ENCODE data around the gene TSPEAR.
"Not testable (repeated sequence)": the region's sequence is repeated elsewhere in the genome, so short reads cannot be mapped to it uniquely, and the experiment has no call there.

TSPEAR gene

DNA sequence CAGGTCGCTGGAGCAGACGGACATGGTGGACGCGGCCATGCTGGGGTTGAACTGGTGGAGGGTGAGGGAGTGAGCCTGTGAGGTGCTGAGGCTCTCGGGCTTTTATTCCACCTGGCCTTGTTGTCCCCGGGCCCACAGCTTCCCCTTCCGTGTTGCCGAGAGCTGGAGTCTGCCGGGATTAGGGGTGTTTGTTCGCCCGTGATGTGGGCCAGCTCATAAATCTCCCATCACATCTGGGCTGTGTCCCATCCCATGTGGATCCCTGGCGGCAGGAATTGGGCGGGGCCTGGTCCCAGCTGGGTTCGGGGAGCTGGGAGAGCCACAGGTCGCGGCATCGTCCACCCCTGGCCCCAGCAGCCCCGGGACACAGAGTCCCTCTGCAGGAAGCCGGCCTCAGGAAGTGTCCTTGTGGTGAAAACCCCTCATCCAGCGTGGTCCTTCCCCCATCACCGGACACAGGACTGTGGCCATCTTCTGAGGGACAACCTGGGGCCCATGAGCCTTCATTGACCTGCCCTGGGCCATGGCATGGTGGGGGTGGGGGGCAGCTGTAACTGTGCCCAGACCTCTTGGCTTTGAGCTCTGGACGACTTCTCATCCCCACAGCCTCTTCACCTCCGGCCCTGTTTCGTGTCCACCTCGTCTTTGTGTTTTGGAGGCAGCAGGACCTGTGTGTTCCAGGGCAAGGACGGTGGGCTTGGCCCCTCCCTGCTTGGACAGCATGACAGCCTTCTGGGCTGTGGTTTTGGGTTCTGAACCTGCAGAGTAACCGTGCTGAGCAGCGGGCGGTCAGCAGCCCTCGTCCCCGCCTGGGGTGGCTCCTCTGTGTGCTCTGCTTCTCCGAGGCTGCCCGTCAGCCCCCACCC, 118.7 kb downstream of the TSPEAR start, which contains the start of gene KRTAP10-6:
Gene KRTAP10-6 (minus strand): TSS at position 60 of the 866 bp plus-strand sequence. CDS start 21 bp downstream, at position 39.
- no peak for DNase-seq (ENCODE audit: low read depth in 4 of 4, low spot score in 1 of 4)

DNA sequence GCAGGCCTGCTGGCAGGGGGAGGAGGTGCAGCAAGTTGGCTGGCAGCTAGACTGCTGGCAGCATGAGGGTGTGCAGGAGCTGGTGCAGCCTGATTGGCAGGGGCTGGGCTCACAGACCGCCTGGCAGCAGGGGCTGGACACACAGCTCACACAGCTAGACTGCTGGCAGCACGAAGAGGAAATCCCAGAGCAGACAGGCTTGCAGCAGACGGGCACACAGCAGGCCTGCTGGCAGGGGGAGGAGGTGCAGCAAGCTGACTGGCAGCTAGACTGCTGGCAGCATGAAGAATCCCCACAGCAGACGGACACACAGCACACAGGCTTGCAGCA, 119.6 kb downstream of the TSPEAR start:
- DNase-seq (ENCODE audit: low read depth in 4 of 4, low spot score in 1 of 4) = not testable (repeated sequence)

DNA sequence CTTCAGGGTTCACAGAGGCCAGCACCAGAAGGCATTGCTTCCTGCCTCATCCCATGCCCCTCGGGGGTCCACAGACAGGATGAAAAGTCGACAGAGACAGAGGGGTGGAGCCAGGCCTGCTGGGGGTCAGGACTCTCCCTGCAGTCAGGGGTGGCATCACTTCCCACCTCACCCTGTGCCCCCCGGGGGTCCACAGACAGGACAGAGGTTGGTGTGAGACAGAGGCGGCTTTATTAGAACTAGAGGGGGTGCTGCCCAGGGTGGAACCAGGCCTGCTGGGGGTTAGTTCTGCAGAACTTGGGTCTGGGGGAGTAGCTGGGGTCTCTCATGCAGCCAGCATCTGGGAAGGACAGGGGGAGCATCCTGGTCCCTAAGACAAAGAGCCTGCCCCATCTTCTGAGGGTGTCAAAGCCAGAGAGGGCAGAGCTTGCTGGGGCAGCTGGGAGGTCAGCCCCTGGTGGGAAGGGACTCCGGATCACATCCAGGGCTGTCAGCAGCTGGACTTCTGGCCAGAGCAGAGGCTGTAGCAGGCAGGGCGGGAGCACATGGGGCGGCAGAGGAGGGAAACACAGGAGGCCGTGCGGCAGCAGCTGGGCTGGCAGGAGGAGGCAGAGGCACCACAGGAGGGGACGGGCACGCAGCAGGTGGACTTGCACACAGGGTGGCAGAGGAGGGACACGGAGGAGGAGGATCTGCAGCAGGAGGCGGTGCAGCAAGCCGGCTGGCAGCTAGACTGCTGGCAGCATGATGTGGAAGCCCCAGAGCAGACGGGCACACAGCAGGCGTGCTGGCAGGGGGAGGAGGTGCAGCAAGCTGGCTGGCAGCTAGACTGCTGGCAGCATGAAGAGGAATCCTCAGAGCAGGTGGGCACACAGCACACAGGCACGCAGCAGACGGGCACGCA, 120.2 kb downstream of the TSPEAR start:
- not testable (repeated sequence) for DNase-seq (ENCODE audit: low read depth in 4 of 4, low spot score in 1 of 4)

DNA sequence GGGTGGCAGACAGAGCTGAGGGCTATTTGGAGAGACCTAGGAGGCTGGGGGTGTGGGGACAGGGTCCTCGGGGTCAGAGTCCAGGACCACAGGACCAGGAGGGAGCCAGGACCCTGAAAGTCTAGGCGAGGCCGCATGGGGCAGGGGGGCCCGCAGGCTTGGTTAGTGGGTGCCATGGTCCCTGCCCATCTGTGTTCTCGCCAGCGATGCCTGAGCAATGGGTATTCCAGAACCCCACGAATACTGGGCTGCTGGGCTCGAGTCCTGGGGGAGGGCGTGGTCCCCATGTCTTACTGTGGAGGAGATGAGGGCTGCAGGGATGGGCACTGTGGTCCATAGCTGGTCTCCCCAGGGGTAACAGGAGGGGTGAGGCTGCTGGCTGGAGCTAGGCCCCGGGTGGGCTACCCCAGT, 121.1 kb downstream of the TSPEAR start:
- DNase-seq (ENCODE audit: low read depth in 4 of 4, low spot score in 1 of 4) = no peak

DNA sequence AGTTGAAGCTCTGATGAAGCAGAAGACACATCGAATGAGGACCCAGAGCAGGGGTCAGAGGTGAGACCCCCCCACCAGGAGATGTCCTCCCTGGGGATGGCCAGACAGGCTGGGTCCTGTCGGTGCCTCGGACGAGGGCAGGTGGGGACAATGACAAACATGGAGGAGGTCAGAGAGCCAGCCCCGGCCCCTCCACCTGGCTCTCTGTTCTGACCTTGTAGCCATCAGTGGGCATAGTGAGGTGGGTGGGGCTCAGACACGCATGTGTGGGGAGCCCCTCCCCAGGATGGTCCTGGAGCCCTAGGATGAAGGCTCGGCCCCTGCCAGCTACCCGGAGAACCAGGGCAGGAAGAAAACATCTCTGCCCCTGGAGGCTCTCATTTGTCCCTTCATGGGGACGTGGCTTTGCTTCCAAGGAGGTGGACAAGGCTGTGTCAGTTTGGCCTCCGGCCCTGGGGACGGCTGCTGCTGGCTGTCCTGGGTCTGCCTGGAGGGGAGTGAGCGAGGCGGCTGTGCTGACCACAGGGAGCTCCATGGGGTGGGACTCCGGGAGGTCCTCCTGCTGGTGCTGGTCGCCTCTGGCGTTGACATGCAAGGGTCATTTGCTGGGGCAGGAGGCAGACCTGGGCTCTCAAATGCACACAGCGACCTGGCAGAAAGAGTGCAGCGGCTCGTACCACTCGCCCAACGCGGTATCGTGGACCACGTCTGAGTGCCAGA, 121.6 kb downstream of the TSPEAR start:
- no peak for DNase-seq (ENCODE audit: low read depth in 4 of 4, low spot score in 1 of 4)

DNA sequence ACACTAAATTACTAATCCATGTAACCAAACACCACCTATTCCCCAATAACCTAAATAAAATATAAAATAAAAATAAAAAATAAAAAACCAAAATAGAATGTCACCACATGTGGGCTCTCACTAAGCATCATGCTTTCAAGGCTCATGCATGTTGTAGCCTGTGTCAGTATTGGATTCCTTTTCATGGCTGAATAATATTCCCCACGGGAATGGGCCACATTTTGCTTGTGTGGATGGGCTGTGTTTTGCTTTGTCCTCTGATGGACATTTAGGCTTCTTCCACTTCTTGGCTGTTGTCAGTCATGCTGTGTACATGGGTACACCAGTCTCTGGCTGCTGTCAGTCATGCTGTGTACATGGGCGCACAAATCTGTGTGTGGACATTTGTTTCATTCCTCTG, 122.3 kb downstream of the TSPEAR start:
- no peak for DNase-seq (ENCODE audit: low read depth in 4 of 4, low spot score in 1 of 4)

DNA sequence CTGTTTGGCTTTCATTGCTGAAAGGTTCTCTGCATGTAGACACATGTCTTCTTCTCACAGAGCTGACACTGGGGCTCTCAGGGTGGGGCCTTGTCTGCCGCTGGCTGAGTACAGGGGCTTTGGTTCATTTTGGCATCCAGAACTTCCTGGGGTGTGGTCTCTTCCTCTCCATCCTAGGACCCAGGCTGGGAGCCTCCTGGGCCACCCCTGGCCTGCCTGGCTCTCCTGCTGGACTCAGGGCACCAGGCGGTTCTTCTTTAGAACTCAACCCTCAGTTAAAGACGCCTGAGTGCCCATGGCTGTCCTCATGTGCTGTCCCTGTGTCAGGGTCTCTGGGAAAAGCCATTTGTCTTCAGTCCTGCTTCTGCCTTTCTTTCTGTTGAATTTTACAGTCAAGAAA, 125.5 kb downstream of the TSPEAR start:
- DNase-seq (ENCODE audit: low read depth in 4 of 4, low spot score in 1 of 4) = no peak

DNA sequence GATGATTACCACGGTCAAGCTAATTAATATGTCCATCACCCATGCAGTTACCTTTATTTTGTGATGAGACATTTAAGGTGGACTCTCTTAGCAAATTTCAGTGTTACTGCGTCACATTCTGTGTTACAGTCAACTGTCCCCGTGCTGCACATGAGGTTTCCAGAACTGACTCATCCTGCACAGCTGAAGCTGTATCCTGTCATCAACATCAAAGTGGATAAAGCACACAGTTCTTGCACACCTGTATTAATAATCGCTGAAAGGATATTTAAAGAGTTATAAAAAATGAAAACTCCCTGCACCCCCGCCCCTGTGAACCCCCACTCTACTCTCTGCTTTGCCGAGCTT, 127.6 kb downstream of the TSPEAR start:
- no peak for DNase-seq (ENCODE audit: low read depth in 4 of 4, low spot score in 1 of 4)

DNA sequence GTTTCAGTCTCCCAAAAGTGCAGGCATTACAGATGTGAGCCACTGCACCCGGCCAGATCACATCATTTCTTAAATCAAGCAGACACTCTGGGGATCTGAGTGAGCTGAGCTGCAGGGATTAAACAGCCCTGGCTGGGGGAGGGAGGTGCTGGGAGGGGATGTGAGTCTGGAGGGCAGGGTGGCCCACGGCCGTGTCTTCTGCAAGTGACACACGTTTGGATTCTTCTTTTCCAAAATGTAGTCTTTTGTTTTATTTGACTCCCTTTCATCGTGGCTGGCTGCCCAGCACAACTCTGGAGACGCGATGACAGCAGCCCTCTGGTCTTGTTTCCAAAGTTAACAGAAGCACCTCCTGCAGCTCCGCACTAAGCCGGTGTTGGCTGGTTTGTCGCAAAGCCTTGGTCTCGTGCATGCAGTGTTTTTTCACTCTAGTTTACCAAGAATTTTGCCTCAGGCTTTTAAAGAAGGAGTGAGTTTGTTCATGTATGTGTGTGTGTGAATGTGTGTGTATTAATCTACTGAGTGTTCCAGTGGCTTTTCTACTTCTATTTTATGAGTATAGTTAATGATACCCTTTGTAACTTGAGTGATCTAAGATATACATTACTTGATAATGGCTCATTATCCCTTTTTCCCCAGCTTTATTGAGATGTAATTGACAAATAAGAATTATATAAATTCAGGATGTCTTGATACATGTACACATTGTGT, 128.1 kb downstream of the TSPEAR start:
- DNase-seq (ENCODE audit: low read depth in 4 of 4, low spot score in 1 of 4) = no peak

DNA sequence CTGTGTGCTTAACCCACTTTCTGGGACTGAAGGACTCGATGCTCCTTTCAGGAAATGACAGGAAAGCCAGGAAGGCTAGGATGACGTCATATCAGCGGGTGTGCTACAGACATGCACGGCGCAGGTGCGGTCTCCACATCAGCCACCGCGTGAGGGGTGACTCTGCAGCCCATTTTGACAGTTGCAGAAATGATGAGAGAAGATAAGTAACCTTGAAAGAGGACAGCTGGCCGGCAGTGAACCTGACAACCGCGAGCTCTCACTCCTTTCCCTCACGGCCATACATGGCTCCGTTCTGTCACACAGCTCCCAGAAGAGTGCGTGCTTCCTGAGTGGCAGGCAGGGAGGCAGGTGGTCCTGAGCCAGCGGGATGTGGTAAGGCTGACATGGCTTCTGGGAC, 129.3 kb downstream of the TSPEAR start:
- no peak for DNase-seq (ENCODE audit: low read depth in 4 of 4, low spot score in 1 of 4)

DNA sequence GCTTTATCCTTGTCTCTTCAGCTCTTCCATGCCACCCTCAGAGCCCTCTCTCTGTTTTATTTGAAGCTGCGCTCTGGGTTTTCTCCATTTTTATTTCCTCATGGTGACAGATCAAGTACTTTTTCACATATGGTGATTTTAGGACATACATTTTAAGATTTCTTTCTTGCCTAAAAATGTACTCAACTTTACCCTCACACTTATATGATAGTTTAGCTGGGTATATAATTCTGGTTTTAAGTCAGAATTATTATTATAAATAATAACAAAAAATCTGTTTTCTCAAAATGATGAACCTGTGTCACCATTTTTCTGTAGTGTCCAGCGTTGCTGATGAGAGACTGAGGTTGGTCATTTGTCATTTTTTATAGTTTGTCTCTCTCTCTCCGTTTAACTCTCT, 130.2 kb downstream of the TSPEAR start:
- no peak for DNase-seq (ENCODE audit: low read depth in 4 of 4, low spot score in 1 of 4)

DNA sequence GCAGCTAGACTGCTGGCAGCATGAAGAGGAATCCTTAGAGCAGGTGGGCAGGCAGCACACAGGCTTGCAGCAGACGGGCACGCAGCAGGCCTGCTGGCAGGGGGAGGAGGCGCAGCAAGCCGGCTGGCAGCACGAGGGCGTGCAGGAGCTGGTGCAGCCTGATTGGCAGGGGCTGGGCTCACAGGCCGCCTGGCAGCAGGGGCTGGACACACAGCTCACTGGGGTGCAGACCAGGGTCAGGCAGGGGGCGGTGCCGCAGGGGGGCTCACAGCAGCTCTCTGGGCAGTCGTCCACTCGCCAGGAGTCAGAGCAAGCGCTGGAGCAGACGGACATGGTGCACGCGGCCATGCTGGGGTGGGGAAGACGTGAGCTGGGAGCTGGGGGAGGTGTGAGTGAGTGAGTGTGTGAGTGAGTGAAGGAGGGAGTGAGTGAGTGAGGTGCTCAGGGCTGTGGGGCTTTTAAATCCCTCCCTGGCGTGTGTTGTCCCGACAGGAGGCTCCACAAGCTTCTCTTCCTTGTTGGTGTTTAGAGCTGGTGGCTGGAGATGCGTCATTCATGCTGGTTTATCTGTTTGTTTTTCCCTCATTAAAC, 131.0 kb downstream of the TSPEAR start, which contains the start of gene KRTAP10-5:
Gene KRTAP10-5 (minus strand): TSS at position 374 of the 591 bp plus-strand sequence. CDS start 26 bp downstream, at position 348.
- DNase-seq (ENCODE audit: low read depth in 4 of 4, low spot score in 1 of 4) = not testable (repeated sequence)

DNA sequence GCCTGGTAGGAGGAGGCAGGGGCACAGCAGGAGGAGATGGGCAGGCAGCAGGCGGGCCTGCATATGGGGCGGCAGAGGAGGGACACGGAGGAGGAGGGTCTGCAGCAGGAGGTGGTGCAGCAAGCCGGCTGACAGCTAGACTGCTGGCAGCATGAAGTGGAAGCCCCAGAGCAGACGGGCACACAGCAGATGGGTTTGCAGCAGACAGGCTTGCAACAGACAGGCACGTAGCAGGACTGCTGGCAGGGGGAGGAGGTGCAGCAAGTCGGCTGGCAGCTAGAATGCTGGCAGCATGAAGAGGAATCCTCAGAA, 131.6 kb downstream of the TSPEAR start:
- no peak for DNase-seq (ENCODE audit: low read depth in 4 of 4, low spot score in 1 of 4)

DNA sequence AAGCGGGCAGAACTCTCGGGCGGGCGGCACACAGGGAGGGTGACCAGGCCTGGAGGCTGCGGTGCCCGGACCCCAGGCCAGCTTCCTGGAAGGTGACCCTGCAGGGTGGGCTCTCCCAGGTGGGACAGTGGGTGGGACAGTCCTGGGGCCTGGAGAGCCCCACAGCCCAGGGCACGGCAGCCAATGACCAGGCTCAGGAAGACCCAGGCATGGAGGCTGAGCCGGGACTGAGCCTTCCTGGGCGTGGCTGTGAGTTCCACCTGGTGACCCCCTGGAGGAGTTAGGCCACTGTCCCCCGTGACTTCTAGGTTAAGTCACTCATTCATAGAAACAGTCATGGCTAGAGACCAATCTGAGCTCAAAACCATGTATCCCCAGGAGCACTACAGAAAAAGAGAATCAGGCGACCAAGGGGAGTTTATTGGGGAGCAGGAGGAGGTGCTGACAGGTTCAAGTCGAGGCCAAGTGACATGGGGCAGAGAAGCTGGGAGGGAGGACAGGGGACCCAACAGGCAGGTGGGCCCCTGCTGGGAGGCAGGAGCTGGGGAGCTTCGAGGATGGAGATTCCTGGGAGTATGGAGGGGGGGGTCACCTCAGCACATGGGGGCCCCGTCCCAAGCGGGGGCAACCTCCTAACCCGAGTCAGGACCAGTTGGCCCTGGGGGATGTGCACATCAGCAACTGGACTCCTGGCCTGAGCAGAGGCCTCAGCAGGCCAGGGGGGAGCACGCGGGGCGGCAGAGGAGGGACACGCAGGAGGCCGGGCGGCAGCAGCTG, 132.1 kb downstream of the TSPEAR start:
- no peak for DNase-seq (ENCODE audit: low read depth in 4 of 4, low spot score in 1 of 4)

DNA sequence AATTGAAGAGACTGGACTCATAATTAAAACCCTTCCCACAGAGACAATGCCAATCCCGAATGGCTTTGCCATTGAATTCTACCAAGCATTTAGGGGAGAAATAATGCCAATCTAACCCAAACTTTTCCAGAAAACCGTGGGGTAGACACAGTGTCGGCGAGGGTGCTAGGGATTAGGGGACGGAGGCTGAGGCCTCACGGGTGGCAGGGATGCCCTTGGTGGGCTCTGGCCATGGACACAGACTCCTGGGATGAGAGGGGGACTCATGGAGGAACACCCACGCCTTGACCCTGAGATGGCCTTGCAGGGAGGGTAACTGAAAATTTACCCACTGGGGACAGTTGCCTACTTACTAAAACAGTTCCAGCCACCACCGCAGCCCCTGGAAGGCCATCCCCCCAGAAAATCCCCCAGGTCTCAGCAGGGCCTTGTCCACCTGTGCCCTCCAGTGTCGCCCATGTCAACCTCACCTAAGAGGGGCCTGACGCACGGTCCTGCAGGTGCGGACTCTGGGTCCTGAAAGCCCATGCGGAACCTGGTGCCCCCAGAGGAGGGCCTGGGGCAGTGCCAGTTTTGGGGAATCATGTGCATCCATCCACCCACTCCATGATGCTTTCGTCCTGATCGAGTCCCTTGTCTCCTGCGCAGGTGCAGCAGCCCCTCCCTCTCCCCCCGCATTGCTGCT, 132.9 kb downstream of the TSPEAR start:
- DNase-seq (ENCODE audit: low read depth in 4 of 4, low spot score in 1 of 4) = no peak

DNA sequence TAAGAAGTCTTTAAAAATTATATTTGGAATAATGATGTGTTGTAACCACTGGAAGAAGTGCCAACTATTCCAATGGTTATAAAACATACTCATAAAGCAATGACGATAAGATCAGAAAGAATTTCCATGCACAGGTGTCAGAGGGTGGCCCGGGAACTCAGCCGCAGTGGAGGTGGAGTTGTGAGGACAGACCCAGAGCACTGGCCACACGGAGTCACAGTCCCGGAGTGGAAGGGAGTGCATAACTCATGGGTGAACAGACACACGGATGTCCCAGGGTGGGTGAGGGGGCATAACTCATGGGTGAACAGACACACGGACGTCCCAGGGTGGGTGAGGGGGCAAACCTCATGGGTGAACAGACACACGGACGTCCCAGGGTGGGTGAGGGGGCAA, 135.3 kb downstream of the TSPEAR start:
- no peak for DNase-seq (ENCODE audit: low read depth in 4 of 4, low spot score in 1 of 4)

DNA sequence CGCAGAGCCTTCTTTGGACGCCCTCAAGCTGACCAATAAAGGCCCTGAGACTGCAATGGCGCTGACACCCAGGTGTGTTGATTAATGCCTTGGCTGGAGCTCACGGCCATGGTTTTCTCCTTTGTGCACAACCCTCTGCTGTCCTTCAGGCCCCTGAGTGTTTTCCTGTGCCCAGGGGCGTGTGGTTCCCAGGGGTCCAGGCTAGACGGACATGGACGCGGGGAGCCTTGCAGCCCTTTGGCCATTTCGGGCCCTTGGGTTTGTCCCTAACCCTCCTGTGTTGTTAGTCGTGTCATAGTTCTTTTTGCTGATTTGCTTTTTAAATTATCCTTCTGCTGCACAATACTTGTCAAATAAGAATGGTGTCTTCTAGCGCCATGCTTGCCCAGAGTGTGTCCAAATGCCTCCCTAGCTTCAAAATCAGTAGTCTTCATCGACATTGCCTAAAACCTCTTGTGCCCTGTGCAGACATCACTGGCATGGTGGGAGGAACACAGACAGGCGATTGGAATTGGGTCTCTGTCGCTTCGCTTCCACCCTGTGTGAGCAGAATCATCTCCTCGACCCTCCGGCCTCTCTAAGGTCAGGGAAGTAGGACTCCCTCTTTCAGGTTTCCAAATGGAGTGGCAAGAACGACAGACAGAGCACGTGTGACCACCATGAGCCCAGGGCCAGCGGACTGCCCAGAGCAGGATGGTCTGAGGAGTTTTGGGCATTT, 135.9 kb downstream of the TSPEAR start:
- DNase-seq (ENCODE audit: low read depth in 4 of 4, low spot score in 1 of 4) = no peak

DNA sequence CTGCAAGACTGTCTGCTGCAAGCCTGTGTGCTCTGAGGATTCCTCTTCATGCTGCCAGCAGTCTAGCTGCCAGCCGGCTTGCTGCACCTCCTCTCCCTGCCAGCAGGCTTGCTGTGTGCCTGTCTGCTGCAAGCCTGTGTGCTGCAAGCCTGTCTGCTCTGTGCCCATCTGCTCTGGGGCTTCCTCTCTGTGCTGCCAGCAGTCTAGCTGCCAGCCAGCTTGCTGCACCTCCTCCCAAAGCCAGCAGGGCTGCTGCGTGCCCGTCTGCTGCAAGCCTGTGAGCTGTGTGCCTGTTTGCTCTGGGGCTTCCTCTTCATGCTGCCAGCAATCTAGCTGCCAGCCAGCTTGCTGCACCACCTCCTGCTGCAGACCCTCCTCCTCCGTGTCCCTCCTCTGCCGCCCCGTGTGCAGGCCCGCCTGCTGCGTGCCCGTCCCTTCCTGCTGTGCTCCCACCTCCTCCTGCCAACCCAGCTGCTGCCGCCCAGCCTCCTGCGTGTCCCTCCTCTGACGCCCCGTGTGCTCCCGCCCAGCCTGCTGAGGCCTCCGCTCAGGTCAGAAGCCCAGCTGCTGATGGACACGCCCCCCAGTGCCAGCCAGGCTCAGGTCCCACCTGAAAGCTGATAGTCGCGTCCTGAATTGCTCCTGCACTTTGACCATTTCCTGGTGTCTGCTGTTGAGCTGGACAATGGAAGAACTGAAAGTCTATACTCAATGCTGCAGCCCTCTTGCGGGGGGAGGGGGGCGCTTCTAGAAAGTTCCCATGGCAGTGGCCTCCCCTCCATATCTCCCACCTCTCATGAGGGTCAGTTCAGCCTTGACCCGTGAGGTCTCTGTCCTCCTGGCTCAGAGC, 136.7 kb downstream of the TSPEAR start:
- DNase-seq (ENCODE audit: low read depth in 4 of 4, low spot score in 1 of 4) = no peak
